Measurements from ENCODE around the gene RXRA.

RXRA gene

GRCh38 chr9:134439368-134439784 is 113.1 kb downstream of the RXRA start:
- Histone ChIP-seq H3K27me3 (ENCODE audit: low read length) (no peaks in the 10 kb centered on the region), H3K4me2 (ENCODE audit: low read depth, low read length, poor library complexity, severe bottlenecking) (no peak overlapping the region), H3K36me3 (ENCODE audit: low read length) (no peaks in the 10 kb centered on the region), H3K9me2 (replicated peaks; ENCODE audit: insufficient read depth, low read length) (no peaks in the 10 kb centered on the region), H4K20me1 (ENCODE audit: low read depth, low read length) (no peaks in the 10 kb centered on the region), H3K4me3 (ENCODE audit: insufficient read depth, low read length, poor library complexity, severe bottlenecking) (no peak overlapping the region), H3F3A (ENCODE audit: insufficient read depth) (no peaks in the 10 kb centered on the region), H3K79me2 (ENCODE audit: insufficient read depth, low read length) (no peaks in the 10 kb centered on the region), H3K9me3 (ENCODE audit: insufficient read depth, low read length) (no peaks in the 10 kb centered on the region), H3K27ac (ENCODE audit: low read depth, low read length) (no peak overlapping the region), H3K9ac (ENCODE audit: low read length) (no peak overlapping the region), H2AFZ (ENCODE audit: low read depth, low read length, severe bottlenecking) (no peak overlapping the region)
- TF ChIP-seq EZH2phosphoT487 (conservative IDR thresholded peaks at IDR 0.05; ENCODE audit: low read length), result no peak
- no peak for TF ChIP-seq CTCF (IDR thresholded peaks at IDR 0.05; ENCODE audit: insufficient read depth, low read length, poor library complexity, severe bottlenecking)

DNA sequence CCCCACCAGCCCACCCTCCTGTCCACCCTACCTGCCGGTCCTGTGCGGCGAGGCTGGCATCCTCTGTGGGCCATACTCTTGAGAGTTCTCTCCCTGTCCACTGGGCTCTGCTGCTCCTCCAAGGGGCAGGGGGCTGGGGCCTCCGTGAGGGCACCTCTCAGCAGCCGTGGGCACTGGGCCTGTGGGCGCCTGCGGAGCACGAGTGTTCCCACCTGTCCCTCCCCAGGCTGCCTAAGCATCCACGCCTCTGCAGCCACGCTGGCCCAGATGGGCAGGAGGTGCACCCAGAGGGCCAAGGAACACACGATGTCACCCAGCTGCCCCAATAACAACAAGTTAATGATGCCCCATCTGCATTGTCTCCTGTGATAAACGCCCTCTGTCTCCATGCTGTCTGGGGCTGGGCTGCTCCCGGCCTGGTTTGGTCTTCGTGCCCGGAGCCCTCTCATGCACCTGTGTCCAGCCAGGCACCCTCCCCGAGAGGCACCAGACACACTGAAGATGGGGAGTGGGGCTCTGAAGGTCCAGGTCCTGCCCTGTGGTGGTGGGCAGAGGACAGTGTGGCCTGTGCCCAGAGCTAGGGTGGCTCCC is 114.5 kb downstream of the RXRA start:
- H3K36me3 ChIP-seq (ENCODE audit: low read length), result no peaks in the 10 kb centered on the region
- H3K9me3 ChIP-seq (ENCODE audit: insufficient read depth, low read length), result no peaks in the 10 kb centered on the region
- no peaks in the 10 kb centered on the region for H3K79me2 ChIP-seq (ENCODE audit: insufficient read depth, low read length)
- H3K4me2 ChIP-seq (ENCODE audit: low read depth, low read length, poor library complexity, severe bottlenecking), result no peak overlapping the region
- no peak overlapping the region for H2AFZ ChIP-seq (ENCODE audit: low read depth, low read length, severe bottlenecking)
- H4K20me1 ChIP-seq (ENCODE audit: low read depth, low read length), result no peaks in the 10 kb centered on the region
- H3K9me2 ChIP-seq (replicated peaks; ENCODE audit: insufficient read depth, low read length), result no peaks in the 10 kb centered on the region
- H3F3A ChIP-seq (ENCODE audit: insufficient read depth), result no peaks in the 10 kb centered on the region
- H3K27ac ChIP-seq (ENCODE audit: low read depth, low read length), result no peak overlapping the region
- TF ChIP-seq EZH2phosphoT487 (conservative IDR thresholded peaks at IDR 0.05; ENCODE audit: low read length), result no peak
- TF ChIP-seq CTCF (IDR thresholded peaks at IDR 0.05; ENCODE audit: insufficient read depth, low read length, poor library complexity, severe bottlenecking), result no peak
- no peak overlapping the region for H3K9ac ChIP-seq (ENCODE audit: low read length)
- no peaks in the 10 kb centered on the region for H3K27me3 ChIP-seq (ENCODE audit: low read length)
- no peak overlapping the region for H3K4me3 ChIP-seq (ENCODE audit: insufficient read depth, low read length, poor library complexity, severe bottlenecking)

GRCh38 chr9:134441227-134442084 is 115.2 kb downstream of the RXRA start:
- Histone ChIP-seq H3K9ac (ENCODE audit: low read length) (no peak overlapping the region), H3K9me2 (replicated peaks; ENCODE audit: insufficient read depth, low read length) (no peaks in the 10 kb centered on the region), H3K27me3 (ENCODE audit: low read length) (no peaks in the 10 kb centered on the region), H4K20me1 (ENCODE audit: low read depth, low read length) (no peaks in the 10 kb centered on the region), H3F3A (ENCODE audit: insufficient read depth) (no peaks in the 10 kb centered on the region), H3K9me3 (ENCODE audit: insufficient read depth, low read length) (no peaks in the 10 kb centered on the region), H2AFZ (ENCODE audit: low read depth, low read length, severe bottlenecking) (no peak overlapping the region), H3K4me3 (ENCODE audit: insufficient read depth, low read length, poor library complexity, severe bottlenecking) (no peak overlapping the region), H3K79me2 (ENCODE audit: insufficient read depth, low read length) (no peaks in the 10 kb centered on the region), H3K4me2 (ENCODE audit: low read depth, low read length, poor library complexity, severe bottlenecking) (no peak overlapping the region), H3K27ac (ENCODE audit: low read depth, low read length) (no peak overlapping the region), H3K36me3 (ENCODE audit: low read length) (no peaks in the 10 kb centered on the region)
- TF ChIP-seq CTCF (IDR thresholded peaks at IDR 0.05; ENCODE audit: insufficient read depth, low read length, poor library complexity, severe bottlenecking) (no peak), EZH2phosphoT487 (conservative IDR thresholded peaks at IDR 0.05; ENCODE audit: low read length) (no peak)

Measured in SU-DHL-6 (cell line).